Measurements from ENCODE around the gene THRB.

THRB gene

GRCh38 chr3:24490151-24490550 is 4.5 kb downstream of the THRB start:
- no peak for DNase-seq (ENCODE audit: low spot score)

- DNase-seq (ENCODE audit: low spot score), result no peak
Observed at GRCh38 chr3:24487325-24488262, 7.1 kb downstream of the THRB start.

- DNase-seq (ENCODE audit: low spot score), result no peak
Observed at GRCh38 chr3:24485511-24485910, 9.1 kb downstream of the THRB start.

- no peak for DNase-seq (ENCODE audit: low spot score)
Observed at GRCh38 chr3:24483873-24484272, 10.8 kb downstream of the THRB start.

- DNase-seq (ENCODE audit: low spot score), result no peak
Observed at GRCh38 chr3:24482096-24482705, 12.4 kb downstream of the THRB start.

GRCh38 chr3:24481193-24481592 is 13.5 kb downstream of the THRB start:
- no peak for DNase-seq (ENCODE audit: low spot score)

- DNase-seq (ENCODE audit: low spot score), result no peak
Observed at GRCh38 chr3:24480497-24480896, 14.2 kb downstream of the THRB start.

- no peak for DNase-seq (ENCODE audit: low spot score)
Observed at GRCh38 chr3:24479816-24480215, 14.8 kb downstream of the THRB start.

GRCh38 chr3:24476871-24477656 is 17.6 kb downstream of the THRB start:
- no peak for DNase-seq (ENCODE audit: low spot score)

GRCh38 chr3:24475925-24476324 is 18.7 kb downstream of the THRB start:
- no peak for DNase-seq (ENCODE audit: low spot score)

GRCh38 chr3:24474862-24475261 is 19.8 kb downstream of the THRB start:
- no peak for DNase-seq (ENCODE audit: low spot score)

GRCh38 chr3:24472358-24472757 is 22.3 kb downstream of the THRB start:
- DNase-seq (ENCODE audit: low spot score), result no peak

GRCh38 chr3:24471486-24471885 is 23.2 kb downstream of the THRB start:
- no peak for DNase-seq (ENCODE audit: low spot score)

- DNase-seq (ENCODE audit: low spot score), result no peak
Observed at GRCh38 chr3:24470277-24470676, 24.4 kb downstream of the THRB start.

GRCh38 chr3:24464389-24464788 is 30.3 kb downstream of the THRB start:
- no peak for DNase-seq (ENCODE audit: low spot score)

- no peak for DNase-seq (ENCODE audit: low spot score)
Observed at GRCh38 chr3:24462737-24463136, 31.9 kb downstream of the THRB start.

GRCh38 chr3:24460974-24461373 is 33.7 kb downstream of the THRB start:
- DNase-seq (ENCODE audit: low spot score), result no peak

- no peak for DNase-seq (ENCODE audit: low spot score)
Observed at GRCh38 chr3:24457719-24458118, 36.9 kb downstream of the THRB start.

- DNase-seq (ENCODE audit: low spot score), result no peak
Observed at GRCh38 chr3:24454856-24455255, 39.8 kb downstream of the THRB start.

GRCh38 chr3:24454393-24454792 is 40.3 kb downstream of the THRB start:
- no peak for DNase-seq (ENCODE audit: low spot score)

- no peak for DNase-seq (ENCODE audit: low spot score)
Observed at GRCh38 chr3:24451461-24452099, 43.1 kb downstream of the THRB start.

All from SK-N-DZ (cell line).